Nephron (organoid): ENCODE measurements around the gene CDC5L.

ENCODE experiments used
- H3K27ac Mint-ChIP-seq, 3 experiments: 2 replicates each; pipeline ENCODE4 v1.8.0; 2020; ENCODE audit warnings: mixed read lengths in 3 of 3, mild to moderate bottlenecking in 2 of 3, moderate library complexity in 1 of 3
- H3K27me3 Mint-ChIP-seq: 2 replicates; pipeline ENCODE4 v1.8.0; 2021; ENCODE audit warnings: low read depth, mild to moderate bottlenecking, moderate library complexity, mixed read lengths
- H3K36me3 Mint-ChIP-seq: 2 replicates; pipeline ENCODE4 v1.8.0; 2020; ENCODE audit warnings: low read depth, mixed read lengths
- H3K4me1 Mint-ChIP-seq: 2 replicates; pipeline ENCODE4 v1.8.0; 2020; ENCODE audit warnings: mixed read lengths
- H3K4me3 Mint-ChIP-seq, 3 experiments: 2 replicates each; pipeline ENCODE4 v1.8.0; 2020; ENCODE audit warnings: mild to moderate bottlenecking in 3 of 3, mixed read lengths in 3 of 3, moderate library complexity in 2 of 3
- H3K9me3 Mint-ChIP-seq: 2 replicates; pipeline ENCODE4 v1.8.0; 2020; ENCODE audit warnings: mixed read lengths
- CTCF ChIP-seq, 3 experiments: fragments of 200-600 bp; sonication (generic); IDR thresholded peaks; one replicate each; pipeline ENCODE4 v1.5.0; 2021; ENCODE audit warnings: antibody characterized with exemption in 3 of 3; ENCODE audit not compliant: unreplicated experiment in 3 of 3

CDC5L gene

GRCh38 chr6:44387346-44388134, at the start of gene CDC5L:
Gene CDC5L (plus strand): TSS chr6:44387706. CDS start chr6:44387824, 118 bp downstream.
- peaks cover 36% of the 10 kb centered on the region for H3K4me1 Mint-ChIP-seq
- no peaks in the 10 kb centered on the region for H3K27me3 Mint-ChIP-seq
- TF ChIP-seq CTCF (IDR thresholded peaks at IDR 0.05; ENCODE audit: unreplicated experiment in 3 of 3) = no peak
- H3K36me3 Mint-ChIP-seq = peaks cover 31% of the 10 kb centered on the region
- H3K4me3 Mint-ChIP-seq = peak within 1 kb of the TSS; percentile 98 to 99 (median 98)
- peak within 1 kb of the TSS; percentile 97 to 99 (median 98) for H3K27ac Mint-ChIP-seq
- no peaks in the 10 kb centered on the region for H3K9me3 Mint-ChIP-seq

DNA sequence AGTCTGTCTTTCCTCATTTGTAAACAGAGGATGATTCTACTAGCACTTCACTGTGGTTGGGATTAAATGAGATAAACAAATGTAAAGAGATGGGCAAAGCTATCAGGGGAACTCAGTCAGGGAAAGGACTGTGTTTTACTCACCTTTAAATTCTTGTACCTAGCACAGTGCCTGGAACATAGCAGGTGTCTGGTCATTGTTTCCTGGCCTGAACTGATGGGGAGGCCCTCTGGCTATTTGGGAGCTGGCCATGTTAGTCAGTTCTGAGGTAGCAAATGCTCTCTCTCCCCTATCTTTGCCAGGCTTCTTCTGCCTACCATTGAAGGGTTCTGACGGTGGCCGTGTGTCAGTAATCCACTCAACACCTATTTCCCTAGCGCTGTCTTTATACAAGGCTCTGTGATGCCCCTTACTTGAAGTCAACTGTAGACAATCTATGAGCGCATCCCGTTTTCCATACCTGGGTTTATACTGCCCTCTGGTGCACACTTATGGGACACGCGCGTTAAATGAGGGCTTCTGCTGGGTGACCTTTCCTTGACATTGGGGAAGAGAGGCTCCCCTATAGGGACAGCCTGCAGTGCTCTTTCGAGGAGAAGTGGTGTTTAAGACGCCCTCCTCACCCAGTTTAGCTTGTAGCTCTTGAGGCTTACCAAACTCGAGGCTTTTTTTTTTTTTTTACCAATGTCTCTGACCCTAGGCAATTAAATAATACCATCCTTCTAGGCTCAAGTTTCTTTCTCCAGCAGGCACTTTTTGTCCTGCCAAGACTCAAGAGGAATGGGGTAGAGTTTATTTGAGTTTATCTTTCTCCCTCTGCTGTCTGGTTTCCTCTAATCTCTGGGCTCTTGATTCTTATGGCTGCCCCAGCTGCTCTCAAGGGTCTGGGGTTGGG, 49.0 kb upstream of the CDC5L start:
- Mint-ChIP-seq H3K27me3 (peaks cover 26% of the 10 kb centered on the region), H3K9me3 (no peaks in the 10 kb centered on the region), H3K27ac (no peak overlapping the region), H3K4me1 (peaks cover 6% of the 10 kb centered on the region), H3K36me3 (no peaks in the 10 kb centered on the region), H3K4me3 (no peak overlapping the region)
- peak; percentile 64 to 74 (median 70) for TF ChIP-seq CTCF (IDR thresholded peaks at IDR 0.05; ENCODE audit: unreplicated experiment in 3 of 3)

- Mint-ChIP-seq H3K27ac (no peak overlapping the region), H3K4me1 (peaks cover 6% of the 10 kb centered on the region), H3K27me3 (peaks cover 28% of the 10 kb centered on the region), H3K36me3 (no peaks in the 10 kb centered on the region), H3K9me3 (no peaks in the 10 kb centered on the region), H3K4me3 (no peak overlapping the region)
- TF ChIP-seq CTCF (IDR thresholded peaks at IDR 0.05; ENCODE audit: unreplicated experiment in 3 of 3) = no peak
Observed at GRCh38 chr6:44339301-44339700, 48.2 kb upstream of the CDC5L start.

DNA sequence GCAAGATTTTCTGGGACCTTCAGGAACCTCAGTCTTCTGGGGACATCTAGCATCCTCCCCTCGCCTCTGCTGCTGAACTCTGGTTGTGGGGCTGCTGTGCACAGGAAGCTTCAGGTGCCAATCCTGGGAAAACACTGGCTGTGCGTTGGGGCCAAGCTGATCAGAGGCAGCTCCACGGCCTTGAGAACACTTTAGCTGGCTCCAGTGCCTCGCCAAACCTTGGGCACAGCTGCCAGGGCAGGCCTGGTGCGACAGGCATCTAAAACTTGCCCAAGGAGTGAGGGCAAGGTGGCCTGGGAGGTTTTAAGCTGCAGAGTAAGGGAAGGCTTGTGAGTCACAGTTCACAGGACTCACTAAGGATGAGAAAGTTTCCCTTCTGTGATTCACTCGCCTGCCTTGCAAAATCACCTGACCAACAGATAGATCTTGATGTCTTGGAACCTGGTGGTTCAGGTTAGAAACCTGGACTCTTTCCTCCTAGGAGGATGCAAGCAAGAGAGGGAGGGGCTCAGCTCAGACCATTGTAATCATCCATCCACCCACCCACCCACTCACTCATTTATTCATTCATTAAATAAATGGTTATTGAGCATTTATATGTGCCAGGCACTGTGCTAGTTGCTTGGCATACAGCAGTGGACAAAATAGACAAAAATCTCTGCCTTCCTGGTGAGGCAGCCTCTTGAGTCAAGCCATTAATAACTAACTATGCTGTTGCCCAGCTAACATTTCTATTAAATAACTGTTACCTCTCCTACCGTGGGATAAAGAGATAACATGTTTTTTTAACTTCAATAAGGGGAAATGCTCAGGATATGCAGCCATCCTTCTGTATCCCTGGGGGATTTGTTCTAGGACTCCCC, 47.5 kb upstream of the CDC5L start:
- no peaks in the 10 kb centered on the region for H3K36me3 Mint-ChIP-seq
- no peak overlapping the region for H3K27ac Mint-ChIP-seq
- H3K4me1 Mint-ChIP-seq = peaks cover 6% of the 10 kb centered on the region
- no peak overlapping the region for H3K4me3 Mint-ChIP-seq
- TF ChIP-seq CTCF (IDR thresholded peaks at IDR 0.05; ENCODE audit: unreplicated experiment in 3 of 3) = no peak
- peaks cover 28% of the 10 kb centered on the region for H3K27me3 Mint-ChIP-seq
- H3K9me3 Mint-ChIP-seq = no peaks in the 10 kb centered on the region

DNA sequence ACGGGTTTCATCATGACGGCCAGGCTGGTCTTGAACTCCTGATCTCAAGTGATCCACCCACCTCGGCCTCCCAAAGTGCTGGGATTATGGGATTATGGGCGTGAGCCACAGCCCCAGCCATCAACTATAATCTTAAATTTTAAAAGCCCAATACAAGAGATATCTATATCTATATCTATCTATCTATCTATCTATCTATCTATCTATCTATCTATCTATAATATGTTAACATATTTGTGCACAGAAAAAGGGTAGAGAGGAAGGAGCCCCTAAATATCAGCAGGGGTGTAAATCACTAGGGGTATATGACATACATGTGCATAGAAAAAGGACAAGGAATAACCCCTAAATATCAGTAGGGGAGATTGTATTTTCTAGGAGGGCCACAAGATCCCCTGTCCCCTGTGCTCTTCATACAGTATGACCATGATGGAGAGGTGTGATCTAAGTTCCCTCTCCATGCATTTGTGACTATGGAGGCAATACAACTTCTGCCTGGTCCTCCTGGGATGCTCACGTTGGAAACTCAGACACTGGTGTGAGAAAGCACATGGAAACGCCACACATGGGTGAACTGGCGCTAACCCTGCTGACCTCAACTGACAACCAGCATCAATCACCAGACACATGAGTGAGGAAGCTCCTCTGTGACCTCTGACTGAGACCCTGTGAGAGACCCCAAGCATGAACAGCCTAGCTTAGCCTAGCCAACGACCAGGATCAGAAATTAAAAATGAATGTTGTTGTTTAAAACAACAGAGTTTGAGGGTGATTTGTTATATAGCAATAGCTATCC, 46.2 kb upstream of the CDC5L start:
- Mint-ChIP-seq H3K9me3 (no peaks in the 10 kb centered on the region), H3K27ac (no peak overlapping the region), H3K27me3 (peaks cover 23% of the 10 kb centered on the region), H3K4me3 (no peak overlapping the region), H3K36me3 (no peaks in the 10 kb centered on the region), H3K4me1 (peaks cover 6% of the 10 kb centered on the region)
- TF ChIP-seq CTCF (IDR thresholded peaks at IDR 0.05; ENCODE audit: unreplicated experiment in 3 of 3) = no peak
